Keratinocyte (primary cell): ENCODE measurements around the gene TNFRSF4.
"Not testable (repeated sequence)": the region's sequence is repeated elsewhere in the genome, so short reads cannot be mapped to it uniquely, and the experiment has no call there.

Experiments
- CTCF ChIP-seq, 3 experiments: IDR thresholded peaks in 1 of 3; conservative IDR thresholded peaks in 1 of 3; optimal IDR thresholded peaks in 1 of 3; 2 replicates in 2 of 3; 3 replicates in 1 of 3; pipeline versions ENCODE3 to v1.5.1; 2011; ENCODE audit warnings: low read length in 3 of 3, mild to moderate bottlenecking in 3 of 3, moderate library complexity in 2 of 3, control low read depth in 1 of 3, inconsistent platforms in 1 of 3; ENCODE audit not compliant: insufficient read depth in 2 of 3; ENCODE audit errors: extremely low read depth in 1 of 3
- EZH2 ChIP-seq: IDR thresholded peaks from one replicate; pipeline ENCODE4 v1.6.1; 2012; ENCODE audit warnings: inconsistent platforms, mild to moderate bottlenecking, low read length, moderate library complexity

GRCh38 chr1:1195726-1196125, 18.2 kb downstream of the TNFRSF4 start:
- TF ChIP-seq EZH2; CTCF (optimal IDR thresholded peaks at IDR 0.05 in 1 of 3, IDR thresholded peaks at IDR 0.05 in 1 of 3, conservative IDR thresholded peaks at IDR 0.05 in 1 of 3; ENCODE audit: extremely low read depth in 1 of 3, insufficient read depth in 2 of 3, low read length in 3 of 3): not testable (repeated sequence)
